Stimulated activated CD8-positive, alpha-beta memory T cell treated with anti-CD3 and anti-CD28 coated beads, Interleukin-2, amount 100 ng/mL, for 1 hour (primary cell): ENCODE measurements around the gene CATSPER3.

ENCODE experiments used
- DNase-seq, 2 donors: peaks; one replicate each; pipeline ENCODE4 v3.0.0-alpha.2; 2020; ENCODE audit warnings: low read depth in 2 of 2

The CATSPER3 gene

DNA sequence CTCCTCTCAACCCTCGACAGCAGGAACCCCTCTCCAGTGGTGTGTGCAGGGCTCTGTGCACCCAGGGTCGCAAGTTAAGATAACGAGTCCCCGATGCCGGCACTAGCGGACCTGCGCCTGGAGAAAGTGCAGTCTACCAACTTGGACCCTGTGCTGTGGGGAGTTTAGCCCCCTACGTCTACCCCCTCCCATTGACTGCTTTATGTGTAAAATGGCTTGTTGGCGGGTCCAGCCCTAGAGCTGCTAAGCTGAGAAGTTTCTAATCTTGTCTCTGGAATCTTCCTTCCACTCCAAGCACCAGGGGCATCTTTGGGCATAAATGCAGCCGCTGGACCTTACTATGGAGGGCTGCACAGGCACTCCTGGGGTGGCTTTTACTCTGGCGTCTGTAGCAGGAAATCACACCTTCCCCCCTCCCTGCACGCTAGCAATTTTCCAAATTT lies 73.5 kb downstream of the CATSPER3 start:
- DNase-seq: no peak

- no peak for DNase-seq
These were observed 74.0 kb downstream of the CATSPER3 start for GRCh38 chr5:135041726-135042125.

- no peak for DNase-seq
These were observed 74.9 kb downstream of the CATSPER3 start for GRCh38 chr5:135042595-135042994.

DNA sequence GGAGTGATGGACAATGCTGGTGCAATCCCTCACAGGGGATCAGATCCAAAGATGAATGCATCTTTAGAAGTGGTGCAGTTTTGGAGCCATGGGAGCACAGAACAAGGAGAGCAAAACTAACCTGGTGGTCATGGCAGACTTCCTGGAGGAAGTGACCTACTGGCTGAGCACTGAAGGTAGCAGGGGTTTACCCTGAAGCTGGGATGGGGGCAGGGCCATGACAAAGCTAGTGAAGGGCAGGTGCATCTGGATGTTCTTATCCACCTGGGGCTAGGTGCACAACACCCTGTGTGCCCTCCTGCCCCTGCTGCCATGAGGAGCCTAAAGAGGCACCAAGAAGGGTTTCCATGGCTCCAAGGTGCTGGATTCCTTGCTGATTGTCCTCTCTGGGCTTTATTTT lies 77.8 kb downstream of the CATSPER3 start:
- DNase-seq: no peak

- DNase-seq: no peak
These were observed 79.1 kb downstream of the CATSPER3 start for GRCh38 chr5:135046661-135047346.

- DNase-seq: no peak
These were observed 79.6 kb downstream of the CATSPER3 start for GRCh38 chr5:135047347-135047695.

DNA sequence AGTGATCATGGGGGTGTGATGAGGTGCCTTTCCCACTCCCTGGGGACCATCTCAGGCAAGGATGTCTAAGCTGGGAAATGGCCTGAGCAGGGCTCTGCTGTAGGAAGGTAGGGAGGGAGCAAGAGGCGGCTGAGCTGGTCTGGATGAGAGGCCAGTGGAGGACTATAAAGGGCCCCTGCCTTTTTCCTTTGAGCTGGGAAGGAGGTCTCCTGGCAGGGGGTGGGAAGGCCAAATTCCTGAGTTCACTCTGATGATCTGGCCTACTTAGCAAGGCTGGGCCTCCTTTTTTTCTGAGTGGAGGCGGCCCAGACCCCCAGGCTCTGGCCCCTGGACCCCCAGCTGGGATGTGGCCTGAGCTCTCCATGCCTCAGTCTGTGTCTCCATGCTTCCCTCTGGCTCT lies 80.6 kb downstream of the CATSPER3 start:
- no peak for DNase-seq

DNA sequence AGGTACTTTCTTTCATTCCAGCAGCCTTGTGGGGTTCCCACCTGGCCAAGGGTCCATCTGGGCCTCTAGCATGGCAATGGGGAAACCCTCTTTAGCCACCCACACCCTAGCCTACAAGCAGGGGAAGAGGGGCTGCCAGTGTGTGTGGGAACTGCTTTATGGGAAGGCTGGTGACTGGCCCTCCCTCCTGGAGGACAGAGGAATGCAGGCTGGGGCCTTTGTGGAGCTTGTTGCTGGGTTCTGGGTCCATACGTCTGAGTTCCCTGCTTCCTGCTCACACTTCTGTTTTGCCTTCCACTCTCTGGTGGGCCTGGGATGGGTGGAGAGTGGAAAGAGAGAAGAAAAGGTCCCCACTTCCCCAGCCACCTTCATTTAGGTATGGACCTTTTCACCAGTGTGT lies 81.2 kb downstream of the CATSPER3 start:
- DNase-seq: no peak

DNA sequence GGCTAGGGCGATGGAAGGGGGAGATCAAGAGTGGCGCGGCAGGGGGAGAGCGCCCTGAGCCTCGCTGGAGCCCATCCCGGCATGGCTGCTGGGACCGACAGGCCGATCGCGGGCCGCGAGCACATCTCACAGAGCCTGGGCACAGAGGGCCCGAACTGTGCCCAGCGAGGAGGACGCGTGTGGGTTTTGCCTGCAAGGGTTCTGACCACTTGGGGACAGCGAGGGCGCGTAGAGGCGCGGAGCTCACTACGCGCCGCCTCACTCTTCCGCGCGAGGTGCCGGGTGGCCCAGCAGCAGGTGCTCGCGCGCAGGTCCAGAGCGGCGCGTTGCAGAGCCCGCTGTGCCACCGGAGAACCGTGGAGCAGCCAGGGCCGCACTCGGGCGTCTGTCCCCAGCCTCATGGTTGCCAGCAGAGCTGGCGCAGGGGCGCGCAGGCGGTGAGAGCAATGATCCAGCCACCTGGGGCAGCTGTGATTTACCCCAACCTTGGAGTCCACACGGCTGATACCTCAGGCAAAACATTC lies 82.6 kb downstream of the CATSPER3 start:
- no peak for DNase-seq

- DNase-seq: no peak
These were observed 83.7 kb downstream of the CATSPER3 start for GRCh38 chr5:135051399-135051798.

- DNase-seq: no peak
These were observed 84.2 kb downstream of the CATSPER3 start for GRCh38 chr5:135051872-135052271.

DNA sequence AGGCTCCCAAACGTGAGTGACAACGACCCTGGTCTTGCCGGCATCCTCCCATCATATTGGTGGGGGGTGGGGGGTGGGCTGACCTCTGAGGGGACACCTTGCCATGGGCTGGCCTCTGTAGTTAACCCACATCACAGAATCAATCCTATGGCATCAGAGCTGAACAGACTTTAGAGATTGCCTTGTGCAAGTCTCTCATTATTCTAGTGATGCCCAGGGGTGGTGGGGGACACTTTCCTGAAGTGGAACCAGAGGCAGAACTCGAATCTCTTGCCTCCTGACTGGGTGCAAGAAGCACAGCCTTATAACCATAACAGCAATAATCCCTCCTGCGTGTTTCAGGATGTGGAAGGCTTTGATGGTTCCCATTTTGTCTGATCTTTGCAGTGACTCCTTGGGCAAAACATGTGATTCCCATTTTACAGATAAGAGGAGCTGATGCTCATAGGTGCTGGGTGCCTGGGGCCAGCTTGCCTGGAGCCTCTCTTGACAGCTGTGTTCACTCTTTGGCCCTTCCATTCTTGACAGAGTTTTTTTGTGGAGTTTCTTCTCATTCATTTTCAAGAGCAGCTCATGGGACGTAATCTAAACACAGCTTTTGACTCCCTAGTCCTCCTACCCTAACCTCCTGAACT lies 84.9 kb downstream of the CATSPER3 start:
- DNase-seq: no peak

GRCh38 chr5:135053278-135053677 lies 85.6 kb downstream of the CATSPER3 start:
- DNase-seq: no peak

DNA sequence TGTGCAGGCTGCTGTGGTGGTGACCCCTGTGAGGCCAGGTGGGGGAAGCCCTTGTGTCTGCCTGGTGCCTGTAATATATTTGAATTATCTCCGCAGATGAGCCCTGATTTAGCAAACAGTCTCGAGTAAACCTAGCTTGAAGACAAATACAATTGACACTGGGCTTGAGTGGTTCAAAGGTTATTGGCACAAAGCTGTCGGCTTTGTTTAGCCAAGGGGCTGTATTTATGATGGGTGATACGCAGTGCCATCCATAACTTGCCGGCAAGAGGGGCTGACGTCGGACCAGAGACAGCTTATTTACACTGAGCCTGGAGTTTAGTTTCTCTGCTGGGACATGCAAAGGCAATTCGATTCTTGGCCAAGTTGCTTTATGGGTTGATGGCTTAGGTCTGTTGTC lies 86.3 kb downstream of the CATSPER3 start:
- DNase-seq: no peak

DNA sequence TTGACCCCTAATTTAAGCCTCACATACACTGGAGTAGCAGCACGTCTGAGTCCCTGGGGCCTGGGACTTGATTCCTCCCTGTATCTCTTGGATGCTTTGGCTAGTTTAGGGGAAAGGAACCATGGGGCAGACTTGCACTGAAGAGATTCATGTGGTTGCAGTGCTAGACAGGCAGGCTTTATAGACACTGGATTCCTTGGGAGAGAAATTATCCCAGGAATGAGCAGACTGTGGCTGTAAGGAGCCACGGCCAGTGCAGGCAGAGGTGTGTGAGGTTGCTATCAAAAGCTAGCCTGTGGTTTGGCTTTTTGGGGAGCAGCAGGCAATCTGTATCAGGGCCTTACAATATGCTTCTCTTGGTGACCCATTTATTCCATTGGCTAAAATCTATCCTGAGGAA lies 86.8 kb downstream of the CATSPER3 start:
- no peak for DNase-seq

- no peak for DNase-seq
These were observed 87.7 kb downstream of the CATSPER3 start for GRCh38 chr5:135055396-135055795.

- no peak for DNase-seq
These were observed 88.8 kb downstream of the CATSPER3 start for GRCh38 chr5:135056316-135057030.

DNA sequence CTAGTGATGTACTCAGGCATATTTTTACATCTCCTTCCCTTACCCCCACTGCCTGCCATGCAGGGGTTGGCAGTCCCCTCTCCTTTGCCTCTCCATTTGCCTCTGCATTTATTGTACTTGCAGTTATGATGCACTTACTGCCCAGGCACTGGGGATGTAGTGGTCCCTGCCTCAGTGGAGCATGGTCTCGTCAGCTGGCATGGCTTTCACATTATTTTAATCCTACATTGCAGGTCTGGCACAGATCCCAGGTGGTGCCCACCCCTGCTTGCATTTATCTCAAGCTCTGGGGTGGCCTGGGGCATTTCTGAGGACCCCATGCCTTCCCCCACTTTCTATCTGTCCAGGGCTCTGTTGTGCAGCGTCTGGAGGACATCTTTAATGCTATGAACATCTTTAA lies 89.5 kb downstream of the CATSPER3 start:
- DNase-seq: no peak

GRCh38 chr5:135058331-135058732 lies 90.6 kb downstream of the CATSPER3 start:
- DNase-seq: no peak

- DNase-seq: no peak
These were observed 91.6 kb downstream of the CATSPER3 start for GRCh38 chr5:135059000-135059923.

DNA sequence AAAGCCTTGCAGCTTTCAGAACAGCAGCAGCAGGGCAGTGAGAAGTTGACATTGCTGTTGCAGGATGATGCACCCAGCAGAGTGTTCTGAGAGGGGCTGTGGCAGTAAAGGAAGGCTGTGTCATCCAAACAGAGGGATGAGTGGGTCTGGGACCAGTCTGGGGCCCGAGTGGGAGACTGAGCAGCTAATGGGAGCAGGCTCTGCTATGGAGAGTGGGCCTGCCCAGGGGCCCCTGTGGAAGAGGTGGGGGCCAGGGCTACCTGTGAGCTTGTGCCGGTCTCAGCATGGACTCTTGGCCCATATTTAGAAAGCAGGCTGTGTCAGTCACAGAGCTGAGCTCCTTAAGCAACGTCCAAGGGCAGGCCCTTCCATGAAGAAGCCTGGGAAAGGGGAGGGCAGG lies 92.3 kb downstream of the CATSPER3 start:
- no peak for DNase-seq

DNA sequence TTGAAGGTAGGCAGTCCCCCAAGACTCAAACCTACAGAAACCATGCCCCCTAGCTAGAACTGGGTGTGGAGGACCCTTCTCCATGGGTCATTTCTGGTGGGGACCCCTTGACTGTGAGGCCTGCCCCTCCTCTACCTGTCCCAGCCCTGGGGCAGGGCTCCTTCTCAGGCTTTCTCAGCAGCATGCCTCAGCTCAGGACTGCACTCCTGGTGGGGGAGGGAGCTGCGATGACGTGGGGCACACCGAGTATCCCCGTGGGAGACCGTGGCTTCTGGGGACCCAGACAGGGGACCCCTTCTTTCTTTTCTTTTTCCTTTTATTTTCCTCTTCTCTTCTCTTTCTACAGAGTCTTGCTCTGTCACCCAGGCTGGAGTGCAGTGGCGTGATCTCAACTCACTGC lies 93.3 kb downstream of the CATSPER3 start:
- DNase-seq: no peak
